Uterus (tissue), 2 donors: ENCODE data around the gene PSMD14.

Experiments
- CTCF ChIP-seq, 4 experiments: fragments of 200-600 bp in 2 of 4; fragments of 450-650 bp in 2 of 4; sonication (generic) in 2 of 4; IDR thresholded peaks; one replicate each; pipeline ENCODE4 v1.5.1; 2016 to 2019; ENCODE audit warnings: antibody characterized with exemption in 4 of 4, mild to moderate bottlenecking in 2 of 4, moderate library complexity in 1 of 4
- POLR2A ChIP-seq, 2 donors: fragments of 450-650 bp; IDR thresholded peaks; one replicate each; pipeline ENCODE4 v1.6.1; 2016; ENCODE audit warnings: antibody characterized with exemption in 2 of 2, mild to moderate bottlenecking in 1 of 2, moderate library complexity in 1 of 2

GRCh38 chr2:161423421-161424393, 115.5 kb downstream of the PSMD14 start:
- no peak for TF ChIP-seq CTCF (IDR thresholded peaks at IDR 0.05)
- TF ChIP-seq POLR2A (IDR thresholded peaks at IDR 0.05) = no peak
